Transverse colon (tissue), 4 donors: Measurements from ENCODE around the gene TVP23C. TPM values are rescaled to one million over a fixed set of nuclear protein-coding genes. Genes with fewer than 3 reads are reported as not detected.
"Not testable (repeated sequence)": the region's sequence is repeated elsewhere in the genome, so short reads cannot be mapped to it uniquely, and the experiment has no call there.

Source experiments
- DNase-seq: peaks from one replicate; pipeline ENCODE4 v3.0.0-alpha.2; 2019
- H3K27ac ChIP-seq, 4 donors: fragments of 200-600 bp; sonication (generic); 2 replicates each; pipeline ENCODE4 v1.5.1; 2016 to 2018; ENCODE audit warnings: inconsistent platforms in 4 of 4
- H3K27me3 ChIP-seq: fragments of 200-600 bp; sonication (generic); 2 replicates; pipeline ENCODE4 v1.5.1; 2017; ENCODE audit warnings: inconsistent platforms
- H3K36me3 ChIP-seq, 4 donors: fragments of 200-600 bp; sonication (generic); 2 replicates each; pipeline ENCODE4 v1.5.1; 2017 to 2019; ENCODE audit warnings: inconsistent platforms in 4 of 4
- H3K4me1 ChIP-seq, 4 donors: fragments of 200-600 bp; sonication (generic); 2 replicates each; pipeline ENCODE4 v1.5.1; 2017 to 2020; ENCODE audit warnings: inconsistent platforms in 4 of 4
- H3K4me3 ChIP-seq, 4 donors: fragments of 200-600 bp; sonication (generic); 1 replicate in 1 of 4; 2 replicates in 3 of 4; pipeline versions ENCODE4 v1.5.1 to v1.6.1; 2017 to 2019; ENCODE audit warnings: inconsistent platforms in 4 of 4
- H3K9me3 ChIP-seq, 2 donors: fragments of 200-600 bp; sonication (generic); 2 replicates each; pipeline ENCODE4 v1.5.1; 2017 to 2019; ENCODE audit warnings: inconsistent platforms in 2 of 2
- CTCF ChIP-seq, 5 experiments: fragments of 200-600 bp in 3 of 5; fragments of 450-650 bp in 2 of 5; sonication (generic) in 3 of 5; IDR thresholded peaks; 1 replicate in 2 of 5; 2 replicates in 3 of 5; pipeline ENCODE4 v1.5.1; 2016 to 2017; ENCODE audit warnings: antibody characterized with exemption in 5 of 5, inconsistent platforms in 3 of 5, mild to moderate bottlenecking in 2 of 5, moderate library complexity in 1 of 5
- EP300 ChIP-seq: sonication (generic); formaldehyde crosslinking; IDR thresholded peaks from one replicate; pipeline ENCODE4 v1.6.1; 2017; ENCODE audit warnings: antibody characterized with exemption, low read depth
- POLR2A ChIP-seq: fragments of 450-650 bp; IDR thresholded peaks from one replicate; pipeline ENCODE4 v1.6.1; 2016; ENCODE audit warnings: antibody characterized with exemption, mild to moderate bottlenecking, moderate library complexity
- POLR2AphosphoS5 ChIP-seq, 3 donors: sonication (generic); formaldehyde crosslinking; IDR thresholded peaks; one replicate each; pipeline ENCODE4 v1.6.1; 2016; ENCODE audit warnings: antibody characterized with exemption in 3 of 3
- WGBS, 2 donors: methylation state at CpG; one replicate each; pipeline ENCODE4 v1.1.5; 2018; ENCODE audit warnings: low coverage in 1 of 2; 5-methylcytosine and 5-hydroxymethylcytosine counted together
- in situ Hi-C, 4 donors: fragments of 200-750 bp; cut with MboI; loops; one replicate each; pipeline versions ENCODE4 v1.15.0 to v1.15.1; 2017; ENCODE audit warnings: low sequenced_read_pairs in 3 of 4, low pct_ligation_motif_present in 1 of 4, low pct_unique_long_range_greater_than_20kb in 1 of 4
- intact Hi-C: fragments of 100-400 bp; cut with DNase I; formaldehyde crosslinking; loops from one replicate; pipeline ENCODE4 v1.15.1; 2023; ENCODE audit warnings: low total_unique reads
- total RNA-seq, 4 donors: library from RNA; depleted of rRNA; stranded (reverse); fragments of >200 nt; gene quantifications; one replicate each; pipeline ENCODE4 v1.1.0, GENCODE V29; 2016

The TVP23C gene
- total RNA-seq, 4 donors from 2014 or later = 15.0 to 457 (median 33.7) TPM

DNA sequence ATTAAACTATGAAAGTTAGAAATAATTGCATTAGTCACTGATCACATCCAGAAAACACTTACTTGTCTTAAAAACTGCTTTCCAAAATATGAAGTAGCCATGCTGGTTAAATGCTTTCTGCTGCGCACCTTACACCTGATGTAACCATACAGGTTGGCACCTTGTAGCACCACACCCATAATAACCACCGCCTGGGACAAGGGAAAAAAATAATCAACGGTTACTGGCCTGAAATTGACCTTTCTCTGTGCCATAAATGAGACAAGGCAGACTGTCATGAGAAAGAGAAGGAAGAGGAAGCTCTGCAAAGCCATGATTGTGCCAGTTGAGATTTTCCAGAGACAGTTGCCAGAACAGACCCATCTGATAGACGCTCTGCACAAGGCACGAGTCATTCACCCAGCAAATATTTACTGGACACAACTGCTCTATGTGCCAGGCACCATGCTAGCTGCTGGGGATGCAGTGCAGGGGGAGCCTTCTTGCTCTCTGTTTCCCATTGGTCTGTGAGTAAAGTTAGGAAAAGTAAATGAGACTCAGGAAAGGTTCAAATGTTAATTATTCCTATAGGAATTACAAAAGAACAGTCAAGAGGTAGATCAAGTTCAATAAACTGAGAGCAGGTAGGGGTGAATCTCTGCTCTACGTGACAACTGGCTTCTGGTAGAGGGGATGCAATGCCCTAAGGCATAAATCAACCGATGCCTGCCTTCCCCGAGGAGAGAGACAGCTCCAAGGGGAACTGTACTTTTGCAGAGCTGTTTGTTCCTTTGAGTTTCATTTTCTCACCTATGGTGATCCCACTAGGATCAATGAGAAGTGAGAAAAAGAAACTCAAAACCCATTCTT, 22.7 kb downstream of the TVP23C start:
- H3K9me3 ChIP-seq, H3K36me3 ChIP-seq, H3K4me1 ChIP-seq, H3K4me3 ChIP-seq, intact Hi-C loops, in situ Hi-C loops, H3K27me3 ChIP-seq: not testable (repeated sequence)
- 52% methylated on average over 8 of the region's 8 CpGs; no CpG with 5 or more reads in 1 of the 2 donors for WGBS, 2 donors
- TF ChIP-seq EP300 = peak; percentile 74
- peak in 2 of 3 donors; percentile 19 to 53 for TF ChIP-seq POLR2AphosphoS5 (IDR thresholded peaks at IDR 0.05)
- DNase-seq = peak; percentile 52
- peak overlapping the region; percentile 48 to 74 (median 70) for H3K27ac ChIP-seq

GRCh38 chr17:15533122-15533521, 30.2 kb downstream of the TVP23C start:
- H3K9me3 ChIP-seq, DNase-seq, H3K36me3 ChIP-seq, H3K4me1 ChIP-seq, H3K27me3 ChIP-seq, H3K27ac ChIP-seq, in situ Hi-C loops, intact Hi-C loops, H3K4me3 ChIP-seq: not testable (repeated sequence)
- WGBS, 2 donors = 96 to 100% methylated on average over 3 of the region's 3 CpGs

DNA sequence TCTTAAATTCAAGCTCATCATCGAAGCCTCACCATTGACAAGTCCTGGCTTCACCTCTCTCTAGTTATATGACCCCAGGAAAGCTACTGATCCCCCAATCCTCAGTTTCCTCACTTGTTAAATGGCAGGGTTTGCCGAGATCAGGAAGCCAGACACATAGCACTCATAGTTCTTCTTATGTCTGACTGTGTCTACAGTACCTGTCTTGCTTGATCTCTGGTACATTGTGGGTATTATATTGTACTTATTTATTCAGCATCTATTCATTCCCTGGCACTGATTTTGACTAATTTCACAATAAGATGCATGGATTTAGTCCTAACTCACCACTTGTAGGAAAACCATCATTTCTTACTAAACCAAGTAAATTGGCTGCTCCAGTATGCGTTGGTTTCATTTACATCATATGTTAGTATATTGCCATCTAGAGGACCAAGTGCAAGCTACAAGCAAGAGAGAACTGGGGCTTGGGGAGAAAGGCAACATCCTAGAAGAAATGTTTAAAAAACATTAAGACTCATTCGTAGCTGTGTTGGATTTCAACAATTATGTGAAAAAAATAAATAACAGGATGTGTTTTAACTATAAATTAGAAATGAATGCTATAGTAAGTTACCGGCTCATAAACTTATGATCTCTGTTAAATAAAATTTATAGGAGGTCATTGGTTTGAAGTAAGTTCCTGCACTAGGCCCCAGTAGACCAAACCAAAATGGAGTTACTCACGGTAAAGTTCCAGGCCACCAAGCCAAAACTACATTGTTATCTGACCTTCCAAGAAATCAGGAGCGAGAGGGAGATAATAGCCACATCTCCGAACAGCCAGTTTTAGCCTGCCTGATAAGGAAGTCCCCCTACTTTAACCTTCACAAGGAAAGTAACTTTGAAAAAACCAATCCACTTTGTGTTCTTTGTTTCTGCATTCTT, 36.7 kb downstream of the TVP23C start:
- H3K4me3 ChIP-seq, DNase-seq, intact Hi-C loops, H3K27me3 ChIP-seq, H3K36me3 ChIP-seq, in situ Hi-C loops, H3K27ac ChIP-seq, H3K9me3 ChIP-seq: not testable (repeated sequence)
- peaks cover 0 to 17% (median 0%) of the 10 kb centered on the region in 4 donors for H3K4me1 ChIP-seq
- peak; percentile 45 to 69 (median 55) for TF ChIP-seq CTCF (IDR thresholded peaks at IDR 0.05)
- 35 to 46% methylated on average over 4 to 8 of the region's 8 CpGs for WGBS, 2 donors

DNA sequence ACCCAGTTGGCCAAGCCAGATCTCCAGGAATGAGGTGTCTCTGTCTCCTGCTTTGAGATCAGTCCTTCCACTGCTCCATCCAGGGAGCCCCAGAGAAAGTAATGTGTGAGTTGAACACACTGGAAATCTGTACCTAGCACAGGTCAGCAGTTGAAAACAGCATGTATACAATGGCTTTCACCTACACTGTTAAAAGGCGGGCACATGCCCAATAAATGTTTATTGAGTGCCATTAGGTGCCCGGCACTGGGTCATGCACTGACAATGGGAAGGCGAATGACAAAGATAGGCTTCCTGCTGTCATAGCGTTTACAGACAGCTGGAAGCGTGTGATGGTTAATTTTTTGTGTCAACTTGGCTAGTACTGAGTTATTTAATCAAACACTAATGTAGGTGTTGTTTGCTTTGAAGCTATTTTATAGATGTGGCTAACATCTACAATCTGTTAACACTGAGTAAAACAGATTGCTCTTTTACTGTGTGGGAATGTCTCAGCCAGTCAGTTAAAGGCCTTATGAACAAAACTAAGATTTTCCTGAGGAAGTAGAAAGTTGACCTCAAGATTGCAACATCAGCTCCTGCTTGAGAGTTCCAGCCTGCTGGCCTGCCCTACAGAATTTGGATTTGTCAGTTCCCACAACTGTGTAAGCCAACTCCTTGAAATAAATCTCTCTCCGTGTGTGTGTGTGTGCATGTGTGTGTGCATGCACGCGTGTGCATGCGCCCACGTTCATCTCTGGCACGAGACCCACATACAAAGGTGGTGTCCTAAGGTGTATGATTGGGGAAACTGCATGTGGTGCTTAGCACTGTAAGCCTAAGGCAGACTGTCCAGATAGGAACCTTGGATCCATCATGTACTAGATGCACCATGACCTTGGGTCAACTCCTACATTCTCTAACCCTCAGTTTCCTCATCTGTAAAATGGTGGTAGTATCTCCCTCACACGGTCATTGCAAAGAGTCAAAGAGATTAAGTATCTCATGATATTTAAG, 38.0 kb downstream of the TVP23C start:
- intact Hi-C loops, in situ Hi-C loops, H3K9me3 ChIP-seq, DNase-seq, H3K4me3 ChIP-seq, H3K36me3 ChIP-seq, H3K27me3 ChIP-seq: not testable (repeated sequence)
- peak overlapping the region in 1 of 4 donors; percentile 23 for H3K27ac ChIP-seq
- WGBS, 2 donors = 63 to 100% methylated on average over 1 to 11 of the region's 12 CpGs
- H3K4me1 ChIP-seq = peaks cover 0 to 17% (median 0%) of the 10 kb centered on the region in 4 donors

DNA sequence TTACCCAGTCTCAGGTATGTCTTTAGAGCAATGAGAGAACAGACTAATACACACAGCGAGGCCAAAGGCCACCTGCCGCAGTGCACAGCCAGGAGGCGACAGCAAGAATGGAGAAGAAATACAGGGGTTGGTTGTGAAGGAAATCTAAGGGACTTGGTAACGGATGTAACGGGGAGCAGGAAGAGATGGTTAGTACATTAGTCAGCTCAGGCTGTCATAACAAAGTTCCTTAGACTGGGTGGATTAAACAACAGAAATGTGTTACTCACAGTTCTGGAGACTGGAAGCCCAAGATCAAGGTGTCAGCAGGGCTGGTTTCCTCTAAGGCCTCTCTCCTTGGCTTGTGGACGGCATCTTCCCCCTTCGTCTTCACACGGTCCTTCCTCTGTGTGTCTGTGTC, 47.1 kb downstream of the TVP23C start:
- H3K36me3 ChIP-seq = no peaks in the 10 kb centered on the region
- H3K9me3 ChIP-seq = no peaks in the 10 kb centered on the region
- intact Hi-C loops (no loop called here), in situ Hi-C loops (no loop called here)
- no peak for DNase-seq
- H3K27me3 ChIP-seq = no peaks in the 10 kb centered on the region
- 92 to 99% methylated on average over 5 to 8 of the region's 8 CpGs for WGBS, 2 donors
- H3K4me1 ChIP-seq = peaks cover 3 to 29% (median 13%) of the 10 kb centered on the region in 4 donors
- TF ChIP-seq EP300 (no peak), POLR2A (no peak), CTCF (IDR thresholded peaks at IDR 0.05) (no peak), POLR2AphosphoS5 (IDR thresholded peaks at IDR 0.05) (no peak)
- H3K27ac ChIP-seq = no peak overlapping the region
- no peak overlapping the region for H3K4me3 ChIP-seq
